Left ventricle myocardium inferior (tissue), 1 donor: ENCODE results near the gene SUV39H2. TPM values are rescaled to one million over a fixed set of nuclear protein-coding genes. Genes with fewer than 3 reads are reported as not detected.

Source experiments
- DNase-seq: peaks from one replicate; pipeline ENCODE4 v3.0.0-alpha.2; 2020
- H3K27ac ChIP-seq: fragments of 200-600 bp; replicated peaks from 2 replicates; pipeline ENCODE4 v1.8.0; 2021
- H3K27me3 ChIP-seq: fragments of 200-600 bp; 2 replicates; pipeline ENCODE4 v1.8.0; 2021; ENCODE audit warnings: low read depth
- H3K36me3 ChIP-seq: fragments of 200-600 bp; 2 replicates; pipeline ENCODE4 v1.8.0; 2021
- H3K4me1 ChIP-seq: fragments of 200-600 bp; 2 replicates; pipeline ENCODE4 v1.8.0; 2021
- H3K4me3 ChIP-seq: fragments of 200-600 bp; 2 replicates; pipeline ENCODE4 v1.8.0; 2021; ENCODE audit warnings: mild to moderate bottlenecking, moderate library complexity
- H3K9me3 ChIP-seq: fragments of 200-600 bp; replicated peaks from 2 replicates; pipeline ENCODE4 v1.8.0; 2021
- intact Hi-C: fragments of 100-400 bp; cut with micrococcal nuclease; formaldehyde crosslinking; loops from one replicate; pipeline ENCODE4 v1.11.0; 2022
- long read RNA-seq: library from polyadenylated mRNA; unstranded; transcript quantifications from one replicate; pipeline ENCODE4 v2.0.0, GENCODE V29; 2021
- total RNA-seq: library from RNA; stranded (reverse); fragmentation: NEBNext Ultra II Directional; extraction: Animal tissue kit (Norgen Biotek cat#: 25700); gene quantifications from one replicate; pipeline ENCODE4 v1.2.1, GENCODE V29; 2021
- TF ChIP-seq, protein P1 (sequence below): fragments of 200-600 bp; IDR thresholded peaks from 2 replicates; pipeline ENCODE4 v1.8.0; 2021; ENCODE audit warnings: antibody characterized with exemption, mild to moderate bottlenecking, borderline replicate concordance
- donor health status: DM: no; HTN: yes; CAD: no; lungs with severe emphysema.

The SUV39H2 gene, protein sequence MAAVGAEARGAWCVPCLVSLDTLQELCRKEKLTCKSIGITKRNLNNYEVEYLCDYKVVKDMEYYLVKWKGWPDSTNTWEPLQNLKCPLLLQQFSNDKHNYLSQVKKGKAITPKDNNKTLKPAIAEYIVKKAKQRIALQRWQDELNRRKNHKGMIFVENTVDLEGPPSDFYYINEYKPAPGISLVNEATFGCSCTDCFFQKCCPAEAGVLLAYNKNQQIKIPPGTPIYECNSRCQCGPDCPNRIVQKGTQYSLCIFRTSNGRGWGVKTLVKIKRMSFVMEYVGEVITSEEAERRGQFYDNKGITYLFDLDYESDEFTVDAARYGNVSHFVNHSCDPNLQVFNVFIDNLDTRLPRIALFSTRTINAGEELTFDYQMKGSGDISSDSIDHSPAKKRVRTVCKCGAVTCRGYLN
- 4.8 TPM for total RNA-seq
- long read RNA-seq, partial matches to known transcripts: 1 of 2 reads
- long read RNA-seq, other reads (novel, unspliced or antisense): 1 of 2 reads

DNA sequence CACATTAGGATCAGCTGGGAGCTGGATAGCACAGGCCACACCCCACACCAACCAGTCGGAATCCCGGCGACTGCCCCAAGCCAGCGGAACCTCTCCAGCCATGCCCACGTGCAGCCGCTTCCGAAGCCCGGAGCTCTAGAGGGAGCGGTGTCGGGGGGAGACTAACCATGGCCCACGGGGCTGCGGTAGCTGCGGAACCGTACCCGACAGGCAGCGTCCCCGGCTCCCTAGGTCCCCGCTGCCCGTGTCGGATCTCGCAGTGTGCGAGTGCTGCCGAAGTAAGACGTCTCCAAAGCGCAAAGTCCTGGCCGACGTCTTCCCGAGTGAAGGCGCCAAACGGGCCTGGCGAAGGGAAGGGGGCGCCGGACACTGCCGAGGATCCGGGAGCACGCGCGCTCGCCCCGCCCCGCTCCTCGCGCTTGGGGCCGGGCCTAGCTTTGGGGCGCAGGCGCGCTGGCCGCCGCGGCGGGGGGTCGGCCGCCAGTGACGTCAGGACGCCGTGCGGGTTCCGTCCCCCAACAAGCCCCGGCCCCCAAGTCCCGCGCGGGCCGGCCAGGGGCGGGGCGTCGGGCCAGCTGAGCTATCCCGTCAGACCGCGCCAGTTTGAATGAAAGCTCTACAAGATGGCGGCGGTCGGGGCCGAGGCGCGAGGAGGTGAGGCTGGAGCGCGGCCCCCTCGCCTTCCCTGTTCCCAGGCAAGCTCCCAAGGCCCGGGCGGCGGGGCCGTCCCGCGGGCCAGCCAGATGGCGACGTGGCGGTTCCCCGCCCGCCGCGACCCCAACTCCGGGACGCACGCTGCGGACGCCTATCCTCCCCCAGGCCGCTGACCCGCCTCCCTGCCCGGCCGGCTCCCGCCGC lies at the start of gene SUV39H2:
SUV39H2 (plus strand) TSS at position 601 of the 858 bp plus-strand sequence; CDS start at position 624, 23 bp downstream.
- Histone ChIP-seq H3K27ac (peak within 1 kb of the TSS; percentile 98), H3K27me3 (no peaks in the 10 kb centered on the region), H3K9me3 (no peaks in the 10 kb centered on the region), H3K4me3 (peak within 1 kb of the TSS; percentile 95), H3K36me3 (no peaks in the 10 kb centered on the region), H3K4me1 (peaks cover 50% of the 10 kb centered on the region)
- DNase-seq: peak; percentile 95
- intact Hi-C loops: no loop called here
- TF ChIP-seq, protein P1, sequence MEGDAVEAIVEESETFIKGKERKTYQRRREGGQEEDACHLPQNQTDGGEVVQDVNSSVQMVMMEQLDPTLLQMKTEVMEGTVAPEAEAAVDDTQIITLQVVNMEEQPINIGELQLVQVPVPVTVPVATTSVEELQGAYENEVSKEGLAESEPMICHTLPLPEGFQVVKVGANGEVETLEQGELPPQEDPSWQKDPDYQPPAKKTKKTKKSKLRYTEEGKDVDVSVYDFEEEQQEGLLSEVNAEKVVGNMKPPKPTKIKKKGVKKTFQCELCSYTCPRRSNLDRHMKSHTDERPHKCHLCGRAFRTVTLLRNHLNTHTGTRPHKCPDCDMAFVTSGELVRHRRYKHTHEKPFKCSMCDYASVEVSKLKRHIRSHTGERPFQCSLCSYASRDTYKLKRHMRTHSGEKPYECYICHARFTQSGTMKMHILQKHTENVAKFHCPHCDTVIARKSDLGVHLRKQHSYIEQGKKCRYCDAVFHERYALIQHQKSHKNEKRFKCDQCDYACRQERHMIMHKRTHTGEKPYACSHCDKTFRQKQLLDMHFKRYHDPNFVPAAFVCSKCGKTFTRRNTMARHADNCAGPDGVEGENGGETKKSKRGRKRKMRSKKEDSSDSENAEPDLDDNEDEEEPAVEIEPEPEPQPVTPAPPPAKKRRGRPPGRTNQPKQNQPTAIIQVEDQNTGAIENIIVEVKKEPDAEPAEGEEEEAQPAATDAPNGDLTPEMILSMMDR: peak; percentile 13

DNA sequence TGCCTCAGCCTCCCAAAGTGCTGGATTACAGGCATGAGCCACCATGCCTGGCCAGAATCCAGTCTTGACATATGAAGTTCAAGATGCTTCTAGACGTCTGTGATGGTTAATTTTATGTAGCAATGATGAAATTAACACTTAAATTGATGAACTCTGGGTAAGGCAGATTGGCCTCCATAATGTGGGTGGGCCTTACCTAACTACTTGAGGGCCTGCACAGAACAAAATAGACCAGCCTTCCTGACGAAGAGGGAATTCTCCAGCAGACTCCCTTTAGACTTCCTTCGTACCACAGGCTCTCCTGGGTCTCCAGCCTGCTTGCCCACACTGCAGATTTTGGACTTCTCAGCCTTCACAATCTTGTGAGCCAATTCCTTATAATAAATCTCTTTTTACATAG lies 45.6 kb upstream of the SUV39H2 start:
- H3K4me3 ChIP-seq: no peak overlapping the region
- H3K4me1 ChIP-seq: peaks cover 15% of the 10 kb centered on the region
- DNase-seq: no peak
- TF ChIP-seq, protein P1: no peak
- no peaks in the 10 kb centered on the region for H3K9me3 ChIP-seq
- no peak overlapping the region for H3K27ac ChIP-seq
- H3K27me3 ChIP-seq: no peaks in the 10 kb centered on the region
- intact Hi-C loops: no loop called here
- H3K36me3 ChIP-seq: no peaks in the 10 kb centered on the region

DNA sequence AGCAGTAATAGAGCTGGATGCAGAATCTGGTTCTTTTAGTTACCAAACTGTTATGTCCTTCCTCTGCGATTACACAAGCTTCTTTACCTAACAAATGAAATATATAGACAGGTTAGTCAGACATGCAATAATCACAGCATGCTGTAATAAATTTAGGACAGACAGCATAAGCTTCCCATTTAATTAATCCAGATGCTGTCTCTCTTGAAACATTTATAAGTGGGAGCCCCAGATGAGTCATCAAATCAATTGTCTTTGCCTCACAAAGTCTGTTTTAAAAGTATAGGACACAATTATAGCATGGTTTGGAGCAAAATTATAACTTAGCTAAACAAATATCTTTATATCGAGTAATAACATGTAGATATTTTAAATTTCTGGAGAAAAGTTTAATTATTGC lies 42.5 kb upstream of the SUV39H2 start:
- Histone ChIP-seq H3K36me3 (peaks cover 13% of the 10 kb centered on the region), H3K4me3 (no peak overlapping the region), H3K9me3 (no peaks in the 10 kb centered on the region), H3K4me1 (peaks cover 35% of the 10 kb centered on the region), H3K27me3 (no peaks in the 10 kb centered on the region), H3K27ac (peak overlapping the region; percentile 96)
- no peak for DNase-seq
- intact Hi-C loops: no loop called here
- TF ChIP-seq, protein P1: no peak

DNA sequence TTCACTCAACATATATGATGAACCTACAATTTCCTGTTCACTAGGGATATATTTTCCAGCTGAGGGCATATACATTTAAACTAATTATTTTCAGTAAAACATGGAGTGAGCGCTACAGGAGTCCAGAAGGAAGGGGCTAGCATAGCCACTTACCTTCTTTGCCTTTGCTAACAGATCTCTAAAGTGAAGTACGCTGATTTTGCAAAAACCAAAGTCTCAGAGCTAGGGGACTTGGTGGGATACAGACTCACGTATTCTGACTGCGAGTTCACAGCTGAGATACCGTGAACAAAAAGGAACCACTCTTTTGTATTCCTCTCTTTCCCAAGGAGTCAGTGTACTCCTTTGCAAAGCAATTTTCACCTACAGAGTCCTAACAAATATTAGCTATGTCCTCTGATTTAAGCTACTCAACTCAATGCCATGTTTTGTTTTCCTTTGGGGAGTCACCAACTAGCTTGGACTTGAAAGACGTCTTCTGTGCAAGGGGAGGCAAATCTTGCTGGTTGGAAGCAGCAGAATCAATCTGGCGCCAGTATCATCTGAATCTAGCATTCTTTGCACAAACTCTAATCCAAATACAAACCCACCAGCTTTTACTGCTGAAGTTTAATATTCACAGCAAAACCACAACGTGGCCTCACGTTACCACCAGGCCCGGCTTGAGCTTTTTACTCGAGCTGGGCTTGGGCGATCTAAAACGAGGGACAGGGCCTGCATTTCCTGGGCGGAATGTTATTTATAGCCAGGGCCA lies 41.5 kb upstream of the SUV39H2 start:
- TF ChIP-seq, protein P1: no peak
- Histone ChIP-seq H3K27me3 (no peaks in the 10 kb centered on the region), H3K27ac (peak overlapping the region; percentile 96), H3K9me3 (no peaks in the 10 kb centered on the region), H3K36me3 (peaks cover 23% of the 10 kb centered on the region), H3K4me3 (peak overlapping the region; percentile 92), H3K4me1 (peaks cover 35% of the 10 kb centered on the region)
- intact Hi-C loops: no loop called here
- no peak for DNase-seq
